Uterus (tissue), 4 donors: ENCODE results near the gene PHYKPL. TPM values are rescaled to one million over a fixed set of nuclear protein-coding genes. Genes with fewer than 3 reads are reported as not detected.

Source experiments
- DNase-seq, 2 donors: peaks; one replicate each; pipeline ENCODE4 v3.0.0-alpha.2; 2019 to 2020
- H3K27ac ChIP-seq, 2 donors: fragments of 200-600 bp; sonication (generic); 1 replicate in 1 of 2; 2 replicates in 1 of 2; pipeline ENCODE4 v1.5.1; 2016 to 2018
- H3K27me3 ChIP-seq, 2 donors: fragments of 200-600 bp; sonication (generic); one replicate each; pipeline ENCODE4 v1.5.1; 2018 to 2019; ENCODE audit warnings: control low read depth in 1 of 2
- H3K36me3 ChIP-seq, 2 donors: fragments of 200-600 bp; sonication (generic); one replicate each; pipeline ENCODE4 v1.5.1; 2019; ENCODE audit warnings: control low read depth in 1 of 2
- H3K4me1 ChIP-seq, 2 donors: fragments of 200-600 bp; sonication (generic); one replicate each; pipeline ENCODE4 v1.5.1; 2018 to 2019; ENCODE audit warnings: control low read depth in 1 of 2
- H3K4me3 ChIP-seq, 2 donors: fragments of 200-600 bp; sonication (generic); 1 replicate in 1 of 2; 2 replicates in 1 of 2; pipeline ENCODE4 v1.5.1; 2018 to 2019; ENCODE audit warnings: mild to moderate bottlenecking in 1 of 2
- H3K9me3 ChIP-seq, 2 donors: fragments of 200-600 bp; sonication (generic); one replicate each; pipeline ENCODE4 v1.5.1; 2019; ENCODE audit warnings: control low read depth in 1 of 2
- CTCF ChIP-seq, 4 experiments: fragments of 200-600 bp in 2 of 4; fragments of 450-650 bp in 2 of 4; sonication (generic) in 2 of 4; IDR thresholded peaks; one replicate each; pipeline ENCODE4 v1.5.1; 2016 to 2019; ENCODE audit warnings: antibody characterized with exemption in 4 of 4, mild to moderate bottlenecking in 2 of 4, moderate library complexity in 1 of 4
- POLR2A ChIP-seq, 2 donors: fragments of 450-650 bp; IDR thresholded peaks; one replicate each; pipeline ENCODE4 v1.6.1; 2016; ENCODE audit warnings: antibody characterized with exemption in 2 of 2, mild to moderate bottlenecking in 1 of 2, moderate library complexity in 1 of 2
- intact Hi-C: fragments of 100-400 bp; cut with DNase I; formaldehyde crosslinking; loops from one replicate; pipeline ENCODE4 v1.15.1; 2023; ENCODE audit warnings: low total_unique reads
- total RNA-seq, 4 donors: library from RNA; depleted of rRNA in 3 of 4; stranded (reverse); fragments of >200 nt in 3 of 4; gene quantifications; one replicate each; pipeline versions ENCODE4 v1.1.0 to v1.2.4, GENCODE V29; 2014 to 2023
- donor health status: DM: yes; HTN: yes; CAD: no.

The PHYKPL gene
- total RNA-seq, 4 donors from 2014 or later, result 41.5 to 129 (median 89.9) TPM

GRCh38 chr5:178227929-178228328 is 4.7 kb downstream of the PHYKPL start:
- Histone ChIP-seq H3K27me3 (no peaks in the 10 kb centered on the region), H3K4me3 (no peak overlapping the region), H3K4me1 (peaks cover 0 to 14% of the 10 kb centered on the region in 2 donors), H3K9me3 (no peaks in the 10 kb centered on the region), H3K27ac (no peak overlapping the region), H3K36me3 (no peaks in the 10 kb centered on the region)
- DNase-seq, result no peak
- intact Hi-C loops, result no loop called here
- TF ChIP-seq CTCF (IDR thresholded peaks at IDR 0.05) (no peak), POLR2A (IDR thresholded peaks at IDR 0.05) (no peak)

- H3K9me3 ChIP-seq, result no peaks in the 10 kb centered on the region
- no peak overlapping the region for H3K27ac ChIP-seq
- no peaks in the 10 kb centered on the region for H3K27me3 ChIP-seq
- H3K4me3 ChIP-seq, result no peak overlapping the region
- TF ChIP-seq POLR2A (IDR thresholded peaks at IDR 0.05) (no peak), CTCF (IDR thresholded peaks at IDR 0.05) (no peak)
- H3K4me1 ChIP-seq, result peaks cover 0 to 14% of the 10 kb centered on the region in 2 donors
- intact Hi-C loops, result no loop called here
- no peaks in the 10 kb centered on the region for H3K36me3 ChIP-seq
- no peak for DNase-seq
These were observed 5.4 kb downstream of the PHYKPL start for GRCh38 chr5:178227138-178227659.

- no peak overlapping the region for H3K4me3 ChIP-seq
- no peak for DNase-seq
- intact Hi-C loops, result no loop called here
- H3K27ac ChIP-seq, result no peak overlapping the region
- no peaks in the 10 kb centered on the region for H3K36me3 ChIP-seq
- H3K9me3 ChIP-seq, result no peaks in the 10 kb centered on the region
- H3K27me3 ChIP-seq, result no peaks in the 10 kb centered on the region
- TF ChIP-seq CTCF (IDR thresholded peaks at IDR 0.05), result no peak
- TF ChIP-seq POLR2A (IDR thresholded peaks at IDR 0.05), result no peak
- H3K4me1 ChIP-seq, result no peaks in the 10 kb centered on the region
These were observed 7.4 kb downstream of the PHYKPL start for GRCh38 chr5:178225174-178225573.

- Histone ChIP-seq H3K9me3 (no peaks in the 10 kb centered on the region), H3K4me3 (no peak overlapping the region), H3K27ac (no peak overlapping the region), H3K27me3 (no peaks in the 10 kb centered on the region), H3K36me3 (no peaks in the 10 kb centered on the region), H3K4me1 (no peaks in the 10 kb centered on the region)
- intact Hi-C loops, result no loop called here
- no peak for TF ChIP-seq CTCF (IDR thresholded peaks at IDR 0.05)
- no peak for DNase-seq
These were observed 8.2 kb downstream of the PHYKPL start for GRCh38 chr5:178224403-178224802.

- TF ChIP-seq CTCF (IDR thresholded peaks at IDR 0.05) (no peak), POLR2A (IDR thresholded peaks at IDR 0.05) (no peak)
- Histone ChIP-seq H3K36me3 (no peaks in the 10 kb centered on the region), H3K27me3 (no peaks in the 10 kb centered on the region)
These were observed 8.7 kb downstream of the PHYKPL start for GRCh38 chr5:178223828-178224335.

More at GRCh38 chr5:178223828-178224335, 8.7 kb downstream of the PHYKPL start:
- DNase-seq, result no peak
- Histone ChIP-seq H3K4me3 (no peak overlapping the region), H3K9me3 (no peaks in the 10 kb centered on the region), H3K27ac (no peak overlapping the region), H3K4me1 (no peaks in the 10 kb centered on the region)
- intact Hi-C loops, result no loop called here
